ENCODE results near the gene STXBP1.

DNA sequence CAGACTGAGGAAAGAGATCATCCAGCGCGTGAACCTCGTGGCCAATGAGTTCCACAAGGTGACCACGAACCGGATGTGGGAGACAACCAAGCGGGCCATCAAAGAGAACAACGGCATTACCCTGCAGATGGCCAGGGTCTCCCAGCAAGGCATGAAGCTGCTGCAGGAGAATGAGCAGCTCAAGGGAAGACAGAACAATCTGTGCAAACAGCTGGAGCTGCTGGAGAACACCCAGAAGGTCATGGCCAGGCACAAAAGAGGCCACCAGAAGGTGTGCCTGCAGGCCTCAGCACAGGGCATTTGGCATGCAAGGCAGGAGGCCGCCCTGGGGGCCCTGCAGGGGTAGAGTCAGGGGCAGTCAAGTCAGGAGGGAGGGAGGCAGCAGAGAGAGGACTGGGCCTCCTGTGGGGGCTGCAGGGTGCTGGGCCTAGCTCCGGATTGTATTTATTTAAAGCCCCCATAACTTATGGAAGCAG lies 99.2 kb downstream of the STXBP1 start:
- TF ChIP-seq FOXS1 (CRISPR knock-in tag; IDR thresholded peaks at IDR 0.05), result no peak
- TF ChIP-seq NFE2L2 (conservative IDR thresholded peaks at IDR 0.05; ENCODE audit: low read length), result no peak
- TF ChIP-seq MAZ (IDR thresholded peaks at IDR 0.05; ENCODE audit: borderline replicate concordance, low read depth, low read length), result no peak
- TF ChIP-seq, protein P1, sequence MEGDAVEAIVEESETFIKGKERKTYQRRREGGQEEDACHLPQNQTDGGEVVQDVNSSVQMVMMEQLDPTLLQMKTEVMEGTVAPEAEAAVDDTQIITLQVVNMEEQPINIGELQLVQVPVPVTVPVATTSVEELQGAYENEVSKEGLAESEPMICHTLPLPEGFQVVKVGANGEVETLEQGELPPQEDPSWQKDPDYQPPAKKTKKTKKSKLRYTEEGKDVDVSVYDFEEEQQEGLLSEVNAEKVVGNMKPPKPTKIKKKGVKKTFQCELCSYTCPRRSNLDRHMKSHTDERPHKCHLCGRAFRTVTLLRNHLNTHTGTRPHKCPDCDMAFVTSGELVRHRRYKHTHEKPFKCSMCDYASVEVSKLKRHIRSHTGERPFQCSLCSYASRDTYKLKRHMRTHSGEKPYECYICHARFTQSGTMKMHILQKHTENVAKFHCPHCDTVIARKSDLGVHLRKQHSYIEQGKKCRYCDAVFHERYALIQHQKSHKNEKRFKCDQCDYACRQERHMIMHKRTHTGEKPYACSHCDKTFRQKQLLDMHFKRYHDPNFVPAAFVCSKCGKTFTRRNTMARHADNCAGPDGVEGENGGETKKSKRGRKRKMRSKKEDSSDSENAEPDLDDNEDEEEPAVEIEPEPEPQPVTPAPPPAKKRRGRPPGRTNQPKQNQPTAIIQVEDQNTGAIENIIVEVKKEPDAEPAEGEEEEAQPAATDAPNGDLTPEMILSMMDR (IDR thresholded peaks at IDR 0.05), result no peak
- no peak for TF ChIP-seq BHLHE40 (IDR thresholded peaks at IDR 0.05; ENCODE audit: low read depth, low read length)
- no peak for TF ChIP-seq EP300 (IDR thresholded peaks at IDR 0.05)
- no peak for TF ChIP-seq CBX8 (IDR thresholded peaks at IDR 0.05)
